HUES64 (cell line): ENCODE measurements around the gene CNTD1.

ENCODE experiments used
- H3K27ac ChIP-seq: 2 replicates; pipeline ENCODE4 v1.7.0; 2013; ENCODE audit warnings: low read depth, low read length, inconsistent platforms
- H3K27me3 ChIP-seq: 2 replicates; pipeline ENCODE4 v1.6.1; 2013; ENCODE audit warnings: mild to moderate bottlenecking, low read length; ENCODE audit not compliant: insufficient read depth
- H3K36me3 ChIP-seq: 2 replicates; pipeline ENCODE4 v1.6.1; 2013; ENCODE audit warnings: mild to moderate bottlenecking, low read length; ENCODE audit not compliant: insufficient read depth
- H3K4me1 ChIP-seq: 2 replicates; pipeline ENCODE4 v1.6.1; 2013; ENCODE audit warnings: mild to moderate bottlenecking, low read length, moderate library complexity; ENCODE audit not compliant: insufficient read depth
- H3K4me3 ChIP-seq: 2 replicates; pipeline ENCODE4 v1.5.1; 2013; ENCODE audit warnings: mild to moderate bottlenecking, low read length, moderate library complexity
- H3K9ac ChIP-seq: 2 replicates; pipeline ENCODE4 v1.6.1; 2013; ENCODE audit warnings: mild to moderate bottlenecking, low read depth, low read length
- H3K9me3 ChIP-seq: 2 replicates; pipeline ENCODE4 v1.6.1; 2013; ENCODE audit warnings: low read depth, low read length; ENCODE audit not compliant: insufficient read depth
- WGBS: fragments of 150-250, 120-280 bp; methylation state at CpG from one replicate; pipeline ENCODE4 v1.1.7; 2013; ENCODE audit warnings: missing lambda C conversion rate; 5-methylcytosine and 5-hydroxymethylcytosine counted together

Gene CNTD1

DNA sequence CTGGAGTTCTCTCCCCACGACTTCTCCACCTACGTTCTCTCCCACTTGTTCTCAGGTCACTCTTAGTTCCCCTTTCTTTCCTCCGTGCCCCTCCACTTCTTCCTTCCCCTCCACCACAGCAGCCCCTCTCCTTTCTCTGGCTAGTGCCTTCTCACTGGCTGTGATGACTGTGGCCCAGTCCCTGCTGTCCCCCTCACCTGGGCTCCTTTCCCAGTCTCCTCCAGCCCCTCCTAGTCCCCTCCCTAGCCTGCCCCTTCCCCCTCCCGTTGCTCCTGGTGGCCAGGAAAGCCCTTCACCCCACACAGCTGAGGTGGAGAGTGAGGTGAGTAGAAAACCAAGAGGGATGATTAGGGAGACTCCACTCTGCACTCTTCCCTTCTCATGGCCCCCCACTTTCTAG, 3.6 kb upstream of the CNTD1 start:
- Histone ChIP-seq H3K36me3 (peaks cover 15% of the 10 kb centered on the region; the same call in 1 of the 2 replicates), H3K9me3 (no peaks in the 10 kb centered on the region), H3K27ac (no peak overlapping the region), H3K9ac (no peak overlapping the region), H3K4me3 (no peak overlapping the region), H3K4me1 (peaks cover 3% of the 10 kb centered on the region; the same call in 1 of the 2 replicates), H3K27me3 (peaks cover 10% of the 10 kb centered on the region)
- 92% methylated on average over 3 of the region's 4 CpGs for whole genome bisulfite sequencing

- Histone ChIP-seq H3K27ac (no peak overlapping the region), H3K27me3 (peaks cover 14% of the 10 kb centered on the region), H3K4me1 (peaks cover 3% of the 10 kb centered on the region; the same call in 1 of the 2 replicates), H3K9me3 (no peaks in the 10 kb centered on the region), H3K4me3 (no peak overlapping the region), H3K9ac (no peak overlapping the region), H3K36me3 (peaks cover 15% of the 10 kb centered on the region; the same call in 1 of the 2 replicates)
- 90% methylated on average over 10 of the region's 10 CpGs for WGBS
Measured at GRCh38 chr17:42795465-42795864, 3.2 kb upstream of the CNTD1 start.

DNA sequence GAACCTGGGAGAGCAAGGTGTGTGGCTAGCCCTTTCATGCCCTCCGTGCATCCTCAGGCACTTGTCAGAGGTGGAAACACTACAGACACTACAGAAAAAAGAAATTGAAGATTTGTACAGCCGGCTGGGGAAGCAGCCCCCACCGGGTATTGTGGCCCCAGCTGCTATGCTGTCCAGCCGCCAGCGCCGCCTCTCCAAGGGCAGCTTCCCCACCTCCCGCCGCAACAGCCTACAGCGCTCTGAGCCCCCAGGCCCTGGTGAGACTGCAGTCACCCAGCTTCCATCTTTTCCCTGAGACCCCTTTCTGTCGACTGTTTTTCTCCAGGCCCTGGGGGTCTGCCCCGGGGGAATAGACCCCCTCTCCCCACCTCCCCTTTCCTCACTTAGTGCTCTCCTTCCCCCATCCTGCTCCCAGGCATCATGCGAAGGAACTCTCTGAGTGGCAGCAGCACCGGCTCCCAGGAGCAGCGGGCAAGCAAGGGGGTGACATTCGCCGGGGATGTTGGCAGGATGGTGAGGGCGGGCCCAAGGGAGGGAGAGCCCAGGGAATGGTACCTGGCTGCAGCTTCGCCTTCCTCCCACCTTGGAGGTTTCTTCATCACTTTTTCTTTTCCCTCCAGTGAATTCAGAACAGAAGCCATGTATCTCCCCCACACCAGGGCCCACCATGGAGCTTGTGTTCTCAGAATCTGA, 2.4 kb upstream of the CNTD1 start:
- H3K4me3 ChIP-seq, result no peak overlapping the region
- H3K9me3 ChIP-seq, result no peaks in the 10 kb centered on the region
- peaks cover 3% of the 10 kb centered on the region; the same call in 1 of the 2 replicates for H3K4me1 ChIP-seq
- H3K27ac ChIP-seq, result no peak overlapping the region
- WGBS, result 96% methylated on average over 18 of the region's 18 CpGs
- H3K36me3 ChIP-seq, result peaks cover 15% of the 10 kb centered on the region; the same call in 1 of the 2 replicates
- peaks cover 17% of the 10 kb centered on the region for H3K27me3 ChIP-seq
- no peak overlapping the region for H3K9ac ChIP-seq

GRCh38 chr17:42797067-42798007, 1.3 kb upstream of the CNTD1 start:
- H3K4me3 ChIP-seq, result peak overlapping the region; percentile 95
- 96% methylated on average over 9 of the region's 10 CpGs for WGBS
- peaks cover 24% of the 10 kb centered on the region for H3K27me3 ChIP-seq
- peaks cover 3% of the 10 kb centered on the region; the same call in 1 of the 2 replicates for H3K4me1 ChIP-seq
- H3K9ac ChIP-seq, result peak overlapping the region; percentile 90; the same call in 1 of the 2 replicates
- no peaks in the 10 kb centered on the region for H3K9me3 ChIP-seq
- peaks cover 15% of the 10 kb centered on the region; the same call in 1 of the 2 replicates for H3K36me3 ChIP-seq
- no peak overlapping the region for H3K27ac ChIP-seq

GRCh38 chr17:42798011-42798382, 664 bp upstream of the CNTD1 start:
- Histone ChIP-seq H3K4me3 (peak overlapping the region; percentile 95), H3K9me3 (no peaks in the 10 kb centered on the region), H3K27me3 (peaks cover 24% of the 10 kb centered on the region), H3K4me1 (peaks cover 3% of the 10 kb centered on the region; the same call in 1 of the 2 replicates), H3K36me3 (peaks cover 15% of the 10 kb centered on the region; the same call in 1 of the 2 replicates), H3K9ac (peak overlapping the region; percentile 90), H3K27ac (no peak overlapping the region)
- WGBS, result 38% methylated on average over 10 of the region's 10 CpGs

GRCh38 chr17:42803074-42803883, 4.6 kb downstream of the CNTD1 start:
- peak overlapping the region; percentile 52; the same call in 1 of the 2 replicates for H3K27ac ChIP-seq
- 95% methylated on average over 2 of the region's 2 CpGs for WGBS
- H3K36me3 ChIP-seq, result no peaks in the 10 kb centered on the region
- H3K4me3 ChIP-seq, result no peak overlapping the region
- no peaks in the 10 kb centered on the region for H3K9me3 ChIP-seq
- peaks cover 24% of the 10 kb centered on the region for H3K27me3 ChIP-seq
- no peaks in the 10 kb centered on the region for H3K4me1 ChIP-seq
- H3K9ac ChIP-seq, result no peak overlapping the region

GRCh38 chr17:42804918-42805367, 6.3 kb downstream of the CNTD1 start:
- Histone ChIP-seq H3K9me3 (no peaks in the 10 kb centered on the region), H3K9ac (no peak overlapping the region), H3K4me3 (no peak overlapping the region), H3K27me3 (peaks cover 16% of the 10 kb centered on the region), H3K27ac (no peak overlapping the region), H3K4me1 (no peaks in the 10 kb centered on the region), H3K36me3 (peaks cover 11% of the 10 kb centered on the region; the same call in 1 of the 2 replicates)
- WGBS, result 93% methylated on average over 1 of the region's 1 CpG

- Histone ChIP-seq H3K9ac (no peak overlapping the region), H3K27ac (no peak overlapping the region), H3K4me3 (no peak overlapping the region), H3K36me3 (peaks cover 24% of the 10 kb centered on the region), H3K27me3 (peaks cover 7% of the 10 kb centered on the region; the same call in 1 of the 2 replicates), H3K4me1 (no peaks in the 10 kb centered on the region), H3K9me3 (no peaks in the 10 kb centered on the region)
- 93% methylated on average over 1 of the region's 1 CpG for WGBS
Measured at GRCh38 chr17:42806249-42806648, 7.6 kb downstream of the CNTD1 start.

GRCh38 chr17:42809250-42809649, 10.6 kb downstream of the CNTD1 start:
- Histone ChIP-seq H3K4me1 (no peaks in the 10 kb centered on the region), H3K27ac (no peak overlapping the region), H3K36me3 (peaks cover 44% of the 10 kb centered on the region), H3K9ac (no peak overlapping the region), H3K9me3 (no peaks in the 10 kb centered on the region), H3K27me3 (no peaks in the 10 kb centered on the region), H3K4me3 (no peak overlapping the region)
- 83% methylated on average over 3 of the region's 3 CpGs for WGBS

DNA sequence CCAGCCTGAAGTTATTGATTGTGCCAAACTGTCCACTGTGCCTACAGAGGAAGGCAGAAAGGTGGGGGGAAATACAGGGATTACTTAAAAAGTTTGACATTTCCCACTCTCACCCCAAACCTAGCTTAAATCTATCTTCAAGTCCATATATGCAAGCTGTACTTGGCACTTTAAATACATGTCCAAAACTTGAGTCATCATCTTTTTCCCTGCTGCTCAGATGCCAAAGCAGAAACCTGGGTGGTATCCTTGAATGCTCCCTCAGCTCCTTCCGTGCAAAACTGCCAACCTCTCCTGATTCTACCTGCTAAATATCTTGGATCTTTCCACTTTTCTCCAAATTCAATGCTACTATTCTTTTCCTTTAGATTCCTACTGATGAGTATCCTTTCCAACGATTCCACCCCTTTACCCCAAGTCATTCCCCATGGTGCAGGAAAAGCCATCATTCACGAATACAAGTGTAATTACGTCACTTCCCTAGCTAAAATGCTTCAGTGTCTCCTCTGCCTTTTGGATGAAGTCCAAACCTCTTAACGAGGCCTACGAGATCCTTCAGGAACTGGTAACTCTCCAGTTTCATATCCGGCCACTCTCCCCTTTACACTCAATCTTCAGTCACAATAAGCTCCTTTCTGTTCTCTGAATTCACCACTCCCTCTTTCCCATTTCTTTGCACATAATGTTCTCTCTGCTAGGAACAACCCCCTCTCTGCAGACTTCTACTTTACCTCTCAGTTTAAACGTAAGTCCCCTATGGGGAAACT, 16.2 kb downstream of the CNTD1 start:
- Histone ChIP-seq H3K36me3 (peaks cover 88% of the 10 kb centered on the region), H3K9ac (no peak overlapping the region), H3K4me3 (no peak overlapping the region), H3K9me3 (no peaks in the 10 kb centered on the region), H3K27me3 (no peaks in the 10 kb centered on the region), H3K27ac (no peak overlapping the region), H3K4me1 (no peaks in the 10 kb centered on the region)
- WGBS, result 90% methylated on average over 8 of the region's 8 CpGs
